Esophagus squamous epithelium (tissue), 4 donors: ENCODE results near the gene PIP4K2C.

ENCODE experiments used
- CTCF ChIP-seq, 6 experiments: fragments of 450-650 bp in 4 of 6; fragments of 200-600 bp in 2 of 6; sonication (generic) in 2 of 6; IDR thresholded peaks; one replicate each; pipeline ENCODE4 v1.5.1; 2016 to 2019; ENCODE audit warnings: antibody characterized with exemption in 6 of 6, mild to moderate bottlenecking in 4 of 6, moderate library complexity in 4 of 6
- POLR2A ChIP-seq, 4 donors: fragments of 450-650 bp; IDR thresholded peaks; one replicate each; pipeline ENCODE4 v1.6.1; 2017; ENCODE audit warnings: antibody characterized with exemption in 4 of 4, mild to moderate bottlenecking in 4 of 4, moderate library complexity in 3 of 4

DNA sequence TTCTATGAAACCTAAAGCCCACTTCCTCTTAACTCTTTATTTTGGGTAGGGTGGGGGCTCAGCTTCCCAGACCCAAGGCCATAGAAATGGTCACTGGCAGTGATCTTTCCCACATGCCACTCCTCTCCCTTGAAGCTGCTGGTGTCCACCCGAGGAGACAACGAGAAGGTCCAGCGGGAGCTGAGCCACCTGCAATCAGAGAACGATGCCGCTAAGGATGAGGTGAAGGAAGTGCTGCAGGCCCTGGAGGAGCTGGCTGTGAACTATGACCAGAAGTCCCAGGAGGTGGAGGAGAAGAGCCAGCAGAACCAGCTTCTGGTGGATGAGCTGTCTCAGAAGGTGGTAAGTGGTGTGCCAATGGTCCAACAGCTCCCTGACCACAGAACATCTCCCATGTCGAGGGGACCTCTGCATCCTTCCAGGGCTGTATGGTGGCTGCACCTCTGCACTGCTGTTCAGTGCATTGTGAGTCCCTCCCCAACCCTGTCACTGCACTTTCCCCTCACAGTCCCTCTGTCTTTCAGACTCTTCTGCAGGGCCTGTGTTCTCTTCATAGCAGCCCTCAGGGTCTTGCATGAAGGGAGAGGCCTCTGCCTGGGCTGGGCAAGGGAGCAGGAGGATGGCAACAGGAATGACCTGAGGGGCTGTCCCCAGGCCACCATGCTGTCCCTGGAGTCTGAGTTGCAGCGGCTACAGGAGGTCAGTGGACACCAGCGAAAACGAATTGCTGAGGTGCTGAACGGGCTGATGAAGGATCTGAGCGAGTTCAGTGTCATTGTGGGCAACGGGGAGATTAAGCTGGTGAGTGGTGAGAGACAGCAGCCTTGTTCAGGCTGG is 18.8 kb upstream of the PIP4K2C start:
- no peak for TF ChIP-seq CTCF (IDR thresholded peaks at IDR 0.05)
- TF ChIP-seq POLR2A (IDR thresholded peaks at IDR 0.05), result no peak
